ENCODE data around the gene HEPH. TPM values are rescaled to one million over a fixed set of nuclear protein-coding genes. Genes with fewer than 3 reads are reported as not detected.
"Not testable (repeated sequence)": the region's sequence is repeated elsewhere in the genome, so short reads cannot be mapped to it uniquely, and the experiment has no call there.

HEPH gene
- total RNA-seq, 3 donors from 2014 or later (not counting 1 experiment from before 2014, with no cell fraction given) = not detected

DNA sequence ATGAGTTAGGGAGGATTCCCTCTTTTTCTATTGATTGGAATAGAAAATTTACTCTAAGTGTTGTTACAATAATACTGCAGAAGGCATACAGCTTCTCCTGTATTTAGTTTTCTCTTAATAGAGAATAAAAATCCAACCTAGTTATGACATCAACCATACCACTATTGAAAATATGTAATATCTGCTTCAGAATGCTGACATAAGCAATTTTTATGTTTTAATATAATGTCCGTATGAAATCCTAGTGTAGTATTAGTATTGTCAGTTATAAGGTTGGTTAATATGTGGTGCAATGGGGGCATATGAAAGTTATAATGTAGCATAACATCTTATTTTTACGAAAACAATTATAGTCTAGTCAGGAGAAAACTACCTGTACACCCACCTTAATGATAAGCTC lies 68.2 kb downstream of the HEPH start:
- no peak overlapping the region for H3K4me3 Mint-ChIP-seq

DNA sequence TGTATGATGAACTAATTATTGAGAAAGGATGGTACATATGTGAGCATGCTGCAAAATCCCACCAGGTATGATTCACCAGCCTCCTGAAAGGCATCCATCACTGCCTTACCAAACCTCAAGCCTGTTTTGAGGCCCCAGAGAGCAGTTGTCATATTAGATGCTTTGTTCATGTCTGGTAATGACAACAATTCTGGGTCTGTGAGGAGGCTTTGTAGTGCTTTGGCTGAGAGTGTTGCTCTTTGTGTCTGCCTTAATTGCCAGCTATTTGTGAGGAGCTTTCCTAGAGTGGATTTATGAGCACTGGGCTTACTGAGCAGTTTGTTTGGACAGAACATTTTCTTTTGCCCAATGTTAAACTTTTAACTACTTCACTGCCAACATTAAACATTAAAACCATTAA lies 69.2 kb downstream of the HEPH start:
- H3K4me3 ChIP-seq (ENCODE audit: low read length) = no peak overlapping the region
- ATAC-seq (no peak), DNase-seq (no peak)
- Mint-ChIP-seq H3K9me3 (no peaks in the 10 kb centered on the region), H3K27me3 (ENCODE audit: low read depth in 2 of 2) (peaks cover 2 to 49% of the 10 kb centered on the region in 2 donors), H3K27ac (no peak overlapping the region), H3K36me3 (no peaks in the 10 kb centered on the region), H3K4me3 (no peak overlapping the region), H3K4me1 (no peaks in the 10 kb centered on the region)
- no peaks in the 10 kb centered on the region for H3K27me3 ChIP-seq (ENCODE audit: control insufficient read depth, insufficient read depth, low read length)
- intact Hi-C loops (cut with micrococcal nuclease) = no loop called here
- no peaks in the 10 kb centered on the region for H3K36me3 ChIP-seq (ENCODE audit: control insufficient read depth, insufficient read depth, low read length)
- no peaks in the 10 kb centered on the region for H3K4me1 ChIP-seq (ENCODE audit: control insufficient read depth, insufficient read depth, low read length)
- no peak overlapping the region for H3K27ac ChIP-seq (ENCODE audit: low read length)
- TF ChIP-seq, protein P1, sequence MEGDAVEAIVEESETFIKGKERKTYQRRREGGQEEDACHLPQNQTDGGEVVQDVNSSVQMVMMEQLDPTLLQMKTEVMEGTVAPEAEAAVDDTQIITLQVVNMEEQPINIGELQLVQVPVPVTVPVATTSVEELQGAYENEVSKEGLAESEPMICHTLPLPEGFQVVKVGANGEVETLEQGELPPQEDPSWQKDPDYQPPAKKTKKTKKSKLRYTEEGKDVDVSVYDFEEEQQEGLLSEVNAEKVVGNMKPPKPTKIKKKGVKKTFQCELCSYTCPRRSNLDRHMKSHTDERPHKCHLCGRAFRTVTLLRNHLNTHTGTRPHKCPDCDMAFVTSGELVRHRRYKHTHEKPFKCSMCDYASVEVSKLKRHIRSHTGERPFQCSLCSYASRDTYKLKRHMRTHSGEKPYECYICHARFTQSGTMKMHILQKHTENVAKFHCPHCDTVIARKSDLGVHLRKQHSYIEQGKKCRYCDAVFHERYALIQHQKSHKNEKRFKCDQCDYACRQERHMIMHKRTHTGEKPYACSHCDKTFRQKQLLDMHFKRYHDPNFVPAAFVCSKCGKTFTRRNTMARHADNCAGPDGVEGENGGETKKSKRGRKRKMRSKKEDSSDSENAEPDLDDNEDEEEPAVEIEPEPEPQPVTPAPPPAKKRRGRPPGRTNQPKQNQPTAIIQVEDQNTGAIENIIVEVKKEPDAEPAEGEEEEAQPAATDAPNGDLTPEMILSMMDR (IDR thresholded peaks at IDR 0.05) = no peak
- no peaks in the 10 kb centered on the region for H3K9me3 ChIP-seq (ENCODE audit: control insufficient read depth, insufficient read depth, low read length)

More for the DNA sequence above, 68.2 kb downstream of the HEPH start:
- no CpG with 5 or more reads among the region's 2 CpGs for WGBS (ENCODE audit: insufficient coverage)
- Histone ChIP-seq H3K4me3 (ENCODE audit: low read length) (no peak overlapping the region), H3K27me3 (ENCODE audit: control insufficient read depth, insufficient read depth, low read length) (no peaks in the 10 kb centered on the region), H3K36me3 (ENCODE audit: control insufficient read depth, insufficient read depth, low read length) (no peaks in the 10 kb centered on the region), H3K9me3 (ENCODE audit: control insufficient read depth, insufficient read depth, low read length) (no peaks in the 10 kb centered on the region), H3K4me1 (ENCODE audit: control insufficient read depth, insufficient read depth, low read length) (no peaks in the 10 kb centered on the region), H3K27ac (ENCODE audit: low read length) (no peak overlapping the region)
- intact Hi-C loops (cut with micrococcal nuclease) = no loop called here
- Mint-ChIP-seq H3K9me3 (no peaks in the 10 kb centered on the region), H3K27me3 (ENCODE audit: low read depth in 2 of 2) (peaks cover 2 to 49% of the 10 kb centered on the region in 2 donors), H3K4me1 (no peaks in the 10 kb centered on the region), H3K36me3 (no peaks in the 10 kb centered on the region), H3K27ac (no peak overlapping the region)
- ATAC-seq (no peak), DNase-seq (no peak)
- TF ChIP-seq, protein P1 (IDR thresholded peaks at IDR 0.05) = no peak

DNA sequence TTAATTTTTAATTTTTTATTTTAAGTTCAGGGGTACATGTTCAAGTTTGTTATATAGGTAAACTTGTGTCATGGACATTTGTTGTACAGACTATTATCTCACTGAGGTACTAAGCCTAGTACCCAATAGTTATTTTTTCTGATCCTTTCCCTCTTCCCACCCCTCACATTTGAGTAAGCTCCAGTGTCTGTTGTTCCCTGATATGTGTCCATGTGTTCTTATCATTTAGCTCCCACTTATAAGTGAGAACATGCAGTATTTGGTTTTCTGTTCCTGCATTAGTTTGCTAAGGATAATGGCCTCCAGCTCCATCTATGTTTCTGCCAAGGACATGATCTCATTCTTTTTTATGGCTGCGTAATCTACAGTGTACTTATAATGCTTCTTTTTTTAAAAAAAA lies 69.9 kb downstream of the HEPH start:
- H3K4me1 ChIP-seq (ENCODE audit: control insufficient read depth, insufficient read depth, low read length); H3K4me1 Mint-ChIP-seq; ATAC-seq; DNase-seq; H3K9me3 Mint-ChIP-seq; H3K4me3 ChIP-seq (ENCODE audit: low read length); H3K4me3 Mint-ChIP-seq; H3K27ac Mint-ChIP-seq; H3K27ac ChIP-seq (ENCODE audit: low read length); H3K36me3 Mint-ChIP-seq; intact Hi-C loops (cut with micrococcal nuclease); H3K27me3 ChIP-seq (ENCODE audit: control insufficient read depth, insufficient read depth, low read length); H3K36me3 ChIP-seq (ENCODE audit: control insufficient read depth, insufficient read depth, low read length); H3K9me3 ChIP-seq (ENCODE audit: control insufficient read depth, insufficient read depth, low read length): not testable (repeated sequence)
- peaks cover 2 to 47% of the 10 kb centered on the region in 2 donors for H3K27me3 Mint-ChIP-seq (ENCODE audit: low read depth in 2 of 2)
- no CpG with 5 or more reads among the region's 1 CpG for WGBS (ENCODE audit: insufficient coverage)

DNA sequence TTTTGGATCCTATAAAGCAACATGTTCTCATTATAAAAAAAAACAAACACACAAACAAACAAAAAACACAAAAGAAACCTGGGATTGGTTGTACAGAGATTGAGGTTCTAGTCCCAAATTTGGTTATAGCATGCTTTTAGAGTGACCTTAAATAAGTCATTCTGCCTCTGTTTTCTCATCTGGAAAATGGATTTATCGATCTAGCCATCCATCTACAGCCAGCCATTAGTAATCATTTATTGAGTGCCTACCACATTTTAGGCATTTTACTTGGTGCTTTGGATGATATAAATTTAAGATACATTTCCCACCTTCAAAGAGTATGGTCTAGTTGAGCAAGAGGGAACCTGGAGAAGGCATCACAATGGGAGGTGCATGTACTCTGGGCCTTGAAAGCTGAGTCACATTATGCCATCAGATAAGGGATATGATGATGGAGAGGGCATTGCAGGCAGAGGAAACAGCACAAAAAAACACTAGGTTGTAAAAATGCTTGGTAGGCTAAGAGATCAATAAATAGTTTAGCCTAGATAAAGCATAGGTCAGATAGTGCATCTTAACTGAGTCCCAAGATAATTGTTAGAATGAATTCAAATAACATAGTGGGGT lies 91.4 kb downstream of the HEPH start:
- intact Hi-C loops (cut with micrococcal nuclease) = no loop called here
- peaks cover 9 to 26% of the 10 kb centered on the region in 2 donors for H3K27me3 Mint-ChIP-seq (ENCODE audit: low read depth in 2 of 2)
- TF ChIP-seq, protein P1 (IDR thresholded peaks at IDR 0.05) = no peak
- no peak overlapping the region for H3K27ac Mint-ChIP-seq
- no CpG with 5 or more reads among the region's 1 CpG for WGBS (ENCODE audit: insufficient coverage)
- Histone ChIP-seq H3K27me3 (ENCODE audit: control insufficient read depth, insufficient read depth, low read length) (no peaks in the 10 kb centered on the region), H3K27ac (ENCODE audit: low read length) (no peak overlapping the region), H3K36me3 (ENCODE audit: control insufficient read depth, insufficient read depth, low read length) (no peaks in the 10 kb centered on the region), H3K9me3 (ENCODE audit: control insufficient read depth, insufficient read depth, low read length) (no peaks in the 10 kb centered on the region), H3K4me3 (ENCODE audit: low read length) (no peak overlapping the region), H3K4me1 (ENCODE audit: control insufficient read depth, insufficient read depth, low read length) (no peaks in the 10 kb centered on the region)
- no peak overlapping the region for H3K4me3 Mint-ChIP-seq
- DNase-seq (no peak), ATAC-seq (no peak)
- no peaks in the 10 kb centered on the region for H3K36me3 Mint-ChIP-seq
- no peaks in the 10 kb centered on the region for H3K4me1 Mint-ChIP-seq
- H3K9me3 Mint-ChIP-seq = peaks cover 2 to 6% of the 10 kb centered on the region in 2 donors

All from natural killer cell (primary cell).